HFF-Myc (cell line): Measurements from ENCODE around the gene TIAM1.

Experiments used
- DNase-seq: peaks from one replicate; pipeline ENCODE4 v3.0.0-alpha.2; 2011; ENCODE audit warnings: low read depth; ENCODE audit errors: extremely low read depth
- H3K4me3 ChIP-seq: replicated peaks from 2 replicates; pipeline ENCODE4 v1.5.1; 2011; ENCODE audit warnings: low read depth, mild to moderate bottlenecking, control low read depth, low read length
- TF ChIP-seq, protein P1 (sequence below): IDR thresholded peaks from 2 replicates; pipeline ENCODE4 v1.5.1; 2012; ENCODE audit warnings: mild to moderate bottlenecking, low read depth, low read length, control low read depth; ENCODE audit errors: missing control alignments

Gene TIAM1

GRCh38 chr21:31135531-31136184 is 208.4 kb downstream of the TIAM1 start:
- TF ChIP-seq, protein P1, sequence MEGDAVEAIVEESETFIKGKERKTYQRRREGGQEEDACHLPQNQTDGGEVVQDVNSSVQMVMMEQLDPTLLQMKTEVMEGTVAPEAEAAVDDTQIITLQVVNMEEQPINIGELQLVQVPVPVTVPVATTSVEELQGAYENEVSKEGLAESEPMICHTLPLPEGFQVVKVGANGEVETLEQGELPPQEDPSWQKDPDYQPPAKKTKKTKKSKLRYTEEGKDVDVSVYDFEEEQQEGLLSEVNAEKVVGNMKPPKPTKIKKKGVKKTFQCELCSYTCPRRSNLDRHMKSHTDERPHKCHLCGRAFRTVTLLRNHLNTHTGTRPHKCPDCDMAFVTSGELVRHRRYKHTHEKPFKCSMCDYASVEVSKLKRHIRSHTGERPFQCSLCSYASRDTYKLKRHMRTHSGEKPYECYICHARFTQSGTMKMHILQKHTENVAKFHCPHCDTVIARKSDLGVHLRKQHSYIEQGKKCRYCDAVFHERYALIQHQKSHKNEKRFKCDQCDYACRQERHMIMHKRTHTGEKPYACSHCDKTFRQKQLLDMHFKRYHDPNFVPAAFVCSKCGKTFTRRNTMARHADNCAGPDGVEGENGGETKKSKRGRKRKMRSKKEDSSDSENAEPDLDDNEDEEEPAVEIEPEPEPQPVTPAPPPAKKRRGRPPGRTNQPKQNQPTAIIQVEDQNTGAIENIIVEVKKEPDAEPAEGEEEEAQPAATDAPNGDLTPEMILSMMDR: no peak
- no peak overlapping the region for H3K4me3 ChIP-seq
- no peak for DNase-seq

GRCh38 chr21:31133243-31133830 is 210.7 kb downstream of the TIAM1 start:
- DNase-seq: no peak
- TF ChIP-seq, protein P1: no peak
- H3K4me3 ChIP-seq: no peak overlapping the region

- DNase-seq: no peak
- no peak overlapping the region for H3K4me3 ChIP-seq
- TF ChIP-seq, protein P1: no peak
Measured at GRCh38 chr21:31132574-31133242, 211.4 kb downstream of the TIAM1 start.

DNA sequence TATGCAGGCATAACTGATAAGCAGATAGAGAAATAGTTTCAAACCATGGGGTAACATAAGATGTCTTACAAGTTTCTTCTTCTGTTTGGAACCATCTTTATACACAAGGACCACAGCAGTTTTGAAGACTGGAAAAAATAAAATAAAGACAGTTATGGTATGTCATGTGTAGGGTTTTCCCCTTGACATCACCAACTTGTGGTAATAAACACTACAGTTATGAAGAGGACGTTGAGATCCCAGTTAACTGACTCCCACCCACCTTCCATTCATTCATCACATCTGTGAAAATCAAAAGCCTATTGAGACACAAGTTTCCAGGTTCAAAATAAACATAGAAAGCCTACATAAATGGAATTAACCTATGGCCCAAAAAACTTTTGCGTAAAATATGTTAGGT is 213.2 kb downstream of the TIAM1 start:
- no peak overlapping the region for H3K4me3 ChIP-seq
- DNase-seq: no peak

GRCh38 chr21:31128234-31128633 is 215.8 kb downstream of the TIAM1 start:
- TF ChIP-seq, protein P1: no peak
- H3K4me3 ChIP-seq: no peak overlapping the region
- DNase-seq: no peak

More for the DNA sequence above, 213.2 kb downstream of the TIAM1 start:
- TF ChIP-seq, protein P1: no peak

DNA sequence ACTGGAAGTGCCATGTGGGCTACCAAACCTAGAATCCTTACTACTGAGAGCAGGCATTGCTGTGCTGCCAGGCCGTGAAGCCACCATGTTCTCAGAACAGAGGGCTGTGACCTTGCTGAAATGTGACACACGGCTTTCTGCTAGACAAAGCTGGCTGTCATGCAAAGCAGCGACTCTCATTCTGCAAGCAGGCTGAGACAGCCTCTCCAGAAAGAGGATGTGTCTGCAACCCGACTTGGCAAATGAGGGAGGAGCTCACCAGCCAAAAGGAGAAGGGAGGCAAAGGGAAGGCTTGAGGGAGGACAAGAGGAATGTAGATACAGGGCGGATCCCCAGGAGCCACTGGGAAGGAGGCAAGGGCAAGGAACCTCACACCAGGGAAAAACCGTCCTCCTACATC is 220.1 kb downstream of the TIAM1 start:
- DNase-seq: no peak
- H3K4me3 ChIP-seq: no peak overlapping the region
- TF ChIP-seq, protein P1: no peak
